Measurements from ENCODE around the gene STEAP4.

DNA sequence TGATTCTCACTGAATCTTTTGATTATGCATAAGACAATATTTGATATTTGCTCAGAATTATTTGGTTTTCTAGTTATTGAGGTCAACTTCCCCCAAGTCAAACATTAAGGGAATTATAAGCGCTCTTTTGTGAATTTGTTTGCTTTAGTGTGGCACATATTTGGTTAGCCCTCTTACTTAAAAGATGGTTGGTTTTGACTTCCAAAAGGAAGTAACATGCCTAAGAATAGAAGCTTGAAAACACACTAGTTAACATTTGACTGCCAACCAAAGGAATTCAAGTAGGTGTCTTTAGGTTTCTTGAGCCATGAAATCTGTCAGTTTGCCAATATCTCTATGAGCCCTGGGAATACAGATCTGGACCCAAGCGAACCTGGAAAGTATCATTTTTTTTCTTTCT is 24.9 kb downstream of the STEAP4 start:
- TF ChIP-seq CTCF (IDR thresholded peaks at IDR 0.05) (no peak), POLR2A (IDR thresholded peaks at IDR 0.05) (no peak)

All from testis (tissue), 2 donors.